IMR-90 (cell line): ENCODE data around the gene CSF1. TPM values are rescaled to one million over a fixed set of nuclear protein-coding genes. Genes with fewer than 3 reads are reported as not detected.
A peak's percentile ranks its signal among the peaks of the same experiment; 100 is the strongest.

Experiments used
- ATAC-seq: fragments of 200-7000 bp; cut with Tn5 transposase; 2 replicates; pipeline ENCODE4 v1.9.1; 2020; ENCODE audit warnings: low read depth, mild to moderate bottlenecking, moderate library complexity
- BruUV-seq: library from RNA; stranded (reverse); fragments of 400-500 nt; replicated peaks from 2 replicates; lab custom pipeline; 2021; lab: Mats Ljungman, UMichigan
- CTCF ChIA-PET: fragments of 300-600 bp; formaldehyde crosslinking; extraction: SDS; loops from one replicate; lab custom pipeline; 2021; ENCODE audit warnings: antibody characterized with exemption; lab: Yijun Ruan, JAX
- POLR2A ChIA-PET: fragments of 300-600 bp; sonication (Branson Sonifier 250); formaldehyde crosslinking; loops from one replicate; lab custom pipeline; 2022; ENCODE audit warnings: antibody characterized with exemption; ENCODE audit not compliant: unreplicated experiment; lab: Charles Lee
- DNase-seq: peaks from one replicate; pipeline ENCODE4 v3.0.0; 2013
- H2AFZ ChIP-seq: replicated peaks from 2 replicates; pipeline ENCODE3; 2013; ENCODE audit warnings: low read length, mild to moderate bottlenecking; ENCODE audit not compliant: poor library complexity
- H2AK5ac ChIP-seq: 2 replicates; pipeline ENCODE4 v1.6.1; 2013; ENCODE audit warnings: low read depth, low read length, inconsistent platforms
- H2AK9ac ChIP-seq: replicated peaks from 2 replicates; pipeline ENCODE3; 2013; ENCODE audit warnings: mild to moderate bottlenecking, low read depth, low read length, moderate library complexity; ENCODE audit not compliant: poor library complexity
- H2BK120ac ChIP-seq: 2 replicates; pipeline ENCODE4 v1.6.1; 2013; ENCODE audit warnings: low read depth, low read length, inconsistent platforms
- H2BK15ac ChIP-seq: 3 replicates; pipeline ENCODE4 v1.6.1; 2013; ENCODE audit warnings: low read depth, low read length, inconsistent platforms
- H2BK20ac ChIP-seq: 2 replicates; pipeline ENCODE4 v1.6.1; 2013; ENCODE audit warnings: low read depth, mild to moderate bottlenecking, inconsistent platforms, low read length, moderate library complexity
- H2BK5ac ChIP-seq: 2 replicates; pipeline ENCODE4 v1.6.1; 2013; ENCODE audit warnings: mild to moderate bottlenecking, low read depth, low read length, inconsistent platforms; ENCODE audit not compliant: poor library complexity, severe bottlenecking
- H3K14ac ChIP-seq: replicated peaks from 2 replicates; pipeline ENCODE4 v1.6.1; 2013; ENCODE audit warnings: low read depth, low read length, inconsistent platforms
- H3K18ac ChIP-seq: 2 replicates; pipeline ENCODE4 v1.6.1; 2013; ENCODE audit warnings: low read depth, low read length, control low read depth
- H3K23ac ChIP-seq: 2 replicates; pipeline ENCODE4 v1.6.1; 2013; ENCODE audit warnings: low read depth, low read length, inconsistent platforms
- H3K27ac ChIP-seq: 2 replicates; pipeline ENCODE4 v1.5.1; 2013; ENCODE audit warnings: mild to moderate bottlenecking, control low read depth, low read length; ENCODE audit not compliant: insufficient read depth
- H3K27me3 ChIP-seq: 2 replicates; pipeline ENCODE4 v1.6.1; 2013; ENCODE audit warnings: low read length; ENCODE audit not compliant: control insufficient read depth, insufficient read depth
- H3K36me3 ChIP-seq: 2 replicates; pipeline ENCODE4 v1.6.1; 2013; ENCODE audit warnings: low read length, mixed read lengths; ENCODE audit not compliant: control insufficient read depth, insufficient read depth
- H3K4ac ChIP-seq: 2 replicates; pipeline ENCODE4 v1.6.1; 2013; ENCODE audit warnings: low read depth, low read length, inconsistent platforms
- H3K4me1 ChIP-seq: 2 replicates; pipeline ENCODE4 v1.6.1; 2013; ENCODE audit warnings: low read length, mixed read lengths; ENCODE audit not compliant: control insufficient read depth, insufficient read depth
- H3K4me2 ChIP-seq: 2 replicates; pipeline ENCODE4 v1.6.1; 2013; ENCODE audit warnings: low read depth, mild to moderate bottlenecking, control low read depth, low read length, moderate library complexity
- H3K4me3 ChIP-seq: 2 replicates; pipeline ENCODE4 v1.5.1; 2013; ENCODE audit warnings: low read depth, mild to moderate bottlenecking, control low read depth, low read length, moderate library complexity; ENCODE audit not compliant: insufficient read depth
- H3K56ac ChIP-seq: 2 replicates; pipeline ENCODE4 v1.6.1; 2013; ENCODE audit warnings: low read length, inconsistent platforms; ENCODE audit not compliant: insufficient read depth; ENCODE audit errors: extremely low read depth
- H3K79me1 ChIP-seq, 2 experiments: 2 replicates each; pipeline ENCODE4 v1.6.1; 2013; ENCODE audit warnings: low read length in 2 of 2, inconsistent platforms in 1 of 2, low read depth in 1 of 2
- H3K9ac ChIP-seq: 2 replicates; pipeline ENCODE4 v1.6.1; 2013; ENCODE audit warnings: low read depth, low read length, control low read depth
- H3K9me1 ChIP-seq: 2 replicates; pipeline ENCODE4 v1.6.1; 2013; ENCODE audit warnings: low read length, inconsistent platforms; ENCODE audit not compliant: insufficient read depth
- H3K9me3 ChIP-seq: 2 replicates; pipeline ENCODE4 v1.6.1; 2013; ENCODE audit warnings: low read length; ENCODE audit not compliant: control insufficient read depth, insufficient read depth
- H4K20me1 ChIP-seq: 2 replicates; pipeline ENCODE4 v1.6.1; 2013; ENCODE audit warnings: low read length, inconsistent platforms; ENCODE audit not compliant: insufficient read depth
- H4K5ac ChIP-seq: 2 replicates; pipeline ENCODE4 v1.6.1; 2013; ENCODE audit warnings: mild to moderate bottlenecking, low read depth, low read length, control low read depth
- H4K8ac ChIP-seq, 2 experiments: 2 replicates each; pipeline ENCODE4 v1.6.1; 2013; ENCODE audit warnings: low read depth in 2 of 2, low read length in 2 of 2, control low read depth in 1 of 2, inconsistent platforms in 1 of 2
- H4K91ac ChIP-seq: 2 replicates; pipeline ENCODE4 v1.6.1; 2013; ENCODE audit warnings: low read depth, low read length, inconsistent platforms; ENCODE audit not compliant: insufficient read depth
- BHLHE40 ChIP-seq: fragments of 150-350 bp; IDR thresholded peaks from 2 replicates; pipeline ENCODE4 v1.6.1; 2016; ENCODE audit warnings: mild to moderate bottlenecking, low read depth, low read length
- CEBPB ChIP-seq: IDR thresholded peaks from 2 replicates; pipeline ENCODE4 v1.6.1; 2012; ENCODE audit warnings: low read depth, low read length, improper control_type of control experiment
- CHD1 ChIP-seq: IDR thresholded peaks from 2 replicates; pipeline ENCODE4 v1.6.1; 2012; ENCODE audit warnings: low read depth, low read length, improper control_type of control experiment
- FOS ChIP-seq: fragments of 150-350 bp; IDR thresholded peaks from 2 replicates; pipeline ENCODE4 v1.6.1; 2016; ENCODE audit warnings: low read depth, low read length
- MAFK ChIP-seq: IDR thresholded peaks from 2 replicates; pipeline ENCODE4 v1.6.1; 2012; ENCODE audit warnings: low read depth, low read length, improper control_type of control experiment
- NFE2L2 ChIP-seq: fragments of 150-350 bp; IDR thresholded peaks from 2 replicates; pipeline ENCODE4 v1.6.1; 2016; ENCODE audit warnings: low read depth, mild to moderate bottlenecking, low read length
- RAD21 ChIP-seq: IDR thresholded peaks from 2 replicates; pipeline ENCODE4 v1.6.1; 2012; ENCODE audit warnings: low read length, improper control_type of control experiment
- RCOR1 ChIP-seq: IDR thresholded peaks from 2 replicates; pipeline ENCODE4 v1.6.1; 2012; ENCODE audit warnings: mild to moderate bottlenecking, low read length, improper control_type of control experiment; ENCODE audit not compliant: insufficient replicate concordance
- RFX5 ChIP-seq: IDR thresholded peaks from 2 replicates; pipeline ENCODE4 v1.8.0; 2012; ENCODE audit warnings: low read depth, mild to moderate bottlenecking, low read length, moderate library complexity
- WGBS, 2 experiments: methylation state at CpG; one replicate each; pipeline versions ENCODE4 v1.1.5 to v1.1.7; 2013; ENCODE audit warnings: missing lambda C conversion rate in 2 of 2; ENCODE audit not compliant: insufficient read length in 1 of 2; ENCODE audit errors: extremely low coverage in 2 of 2; 5-methylcytosine and 5-hydroxymethylcytosine counted together
- dilution Hi-C: fragments of 300-500 bp; cut with HindIII; formaldehyde crosslinking; loops from one replicate; pipeline ENCODE4 v1.14.3; 2018; ENCODE audit warnings: low sequenced_read_pairs; ENCODE audit not compliant: unreplicated experiment
- in situ Hi-C: fragments of 300-500 bp; cut with MboI; formaldehyde crosslinking; loops from 3 replicates; pipeline ENCODE4 v1.14.3; 2019; ENCODE audit warnings: low sequenced_read_pairs, inconsistent platforms, mixed read lengths
- intact Hi-C: fragments of 100-400 bp; cut with micrococcal nuclease; formaldehyde crosslinking; loops from 2 replicates; pipeline ENCODE4 v1.10.0; 2022
- polyA plus RNA-seq, 3 experiments: library from polyadenylated mRNA; depleted of rRNA; stranded (reverse); fragments of >200 nt; gene quantifications; 2 replicates each; pipeline ENCODE4 v1.2.3, GENCODE V29; 2012; ENCODE audit warnings: low replicate concordance in 1 of 3
- total RNA-seq: library from RNA; depleted of rRNA; stranded (reverse); fragments of >200 nt; gene quantifications from 2 replicates; pipeline ENCODE4 v1.2.3, GENCODE V29; 2012
- TF ChIP-seq, protein P1 (sequence below): fragments of 150-350 bp; IDR thresholded peaks from 2 replicates; pipeline ENCODE4 v1.6.1; 2016; ENCODE audit warnings: low read depth, mild to moderate bottlenecking, low read length, moderate library complexity, borderline replicate concordance
- TF ChIP-seq, protein P2 (sequence below): fragments of 150-350 bp; IDR thresholded peaks from 2 replicates; pipeline ENCODE4 v1.6.1; 2017; ENCODE audit warnings: mild to moderate bottlenecking, antibody characterized with exemption, low read length, low read depth
- TF ChIP-seq, protein P3 (sequence below): conservative IDR thresholded peaks from 2 replicates; pipeline ENCODE4 v1.5.1; 2012; ENCODE audit warnings: mild to moderate bottlenecking, low read depth, low read length, improper control_type of control experiment

Gene CSF1
- total and polyA plus RNA-seq, 2 of the 4 experiments (the other 2 are of a cell fraction): 14.3 to 22.0 TPM

DNA sequence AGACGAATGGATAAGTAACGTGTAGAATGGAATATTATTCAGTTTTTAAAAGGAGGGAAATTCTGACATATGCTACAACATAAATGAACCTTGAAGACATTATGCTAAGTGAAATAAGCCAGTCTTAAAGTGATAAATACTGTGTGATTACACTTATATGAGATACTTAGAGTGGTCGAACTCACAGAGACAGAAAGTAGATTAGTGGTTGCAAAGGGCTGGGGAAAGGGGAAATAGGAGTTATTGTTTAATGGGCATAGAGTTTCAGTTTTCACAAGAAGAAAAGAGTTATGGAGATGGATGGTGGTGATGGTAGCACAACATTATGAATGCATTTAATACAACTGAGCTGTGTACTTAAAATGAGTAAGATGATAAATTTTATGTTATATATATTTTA is 59.3 kb downstream of the CSF1 start (continued):
- TF ChIP-seq NFE2L2 (no peak), RFX5 (no peak), BHLHE40 (no peak)

DNA sequence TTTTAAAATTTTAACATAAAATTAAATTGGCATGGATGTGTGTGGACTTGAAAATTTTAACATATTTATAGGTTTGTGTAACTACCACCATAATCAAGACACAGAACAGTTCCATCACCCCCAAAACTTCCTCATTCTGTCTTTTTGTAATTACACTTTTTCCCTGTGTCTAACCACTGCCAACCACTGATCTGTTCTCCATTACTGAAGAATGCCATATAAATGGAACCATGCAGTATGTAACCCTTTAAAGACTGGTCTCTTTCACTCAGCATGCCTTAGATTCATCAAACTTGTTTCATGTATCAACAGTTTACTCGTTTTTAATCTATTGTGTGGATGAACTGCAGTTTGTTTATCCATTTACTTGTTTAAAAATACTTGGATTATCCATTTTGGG is 60.9 kb downstream of the CSF1 start:
- Histone ChIP-seq H2BK5ac (no peak overlapping the region), H3K14ac (no peak overlapping the region), H3K18ac (no peak overlapping the region), H3K27ac (no peak overlapping the region), H3K9me3 (peaks cover 3% of the 10 kb centered on the region; the same call in 1 of the 2 replicates), H4K5ac (no peak overlapping the region), H4K91ac (no peak overlapping the region), H2BK15ac (no peak overlapping the region; the same call in 2 of the 3 replicates), H2AFZ (no peak overlapping the region), H4K20me1 (no peaks in the 10 kb centered on the region), H3K4ac (no peak overlapping the region), H4K8ac (no peak overlapping the region), H3K56ac (no peak overlapping the region), H3K4me3 (no peak overlapping the region), H3K4me1 (peaks cover 7% of the 10 kb centered on the region), H2BK20ac (0 out of 2 replicates have a peak overlapping the region, but pooled peaks have one; percentile 10), H2BK120ac (no peak overlapping the region), H3K4me2 (no peak overlapping the region), H2AK9ac (no peak overlapping the region), H3K9me1 (peaks cover 10% of the 10 kb centered on the region), H3K79me1 (no peaks in the 10 kb centered on the region), H2AK5ac (no peak overlapping the region), H3K9ac (no peak overlapping the region), H3K23ac (no peak overlapping the region), H3K27me3 (no peaks in the 10 kb centered on the region), H3K36me3 (no peaks in the 10 kb centered on the region)
- in situ Hi-C loops (no loop called here), intact Hi-C loops (no loop called here), dilution Hi-C loops (no loop called here)
- ChIA-PET POLR2A (no interaction called here), CTCF (interaction anchor here (1.2 kb wide), 1 partner anchor 13 kb away, joined by 3 read pairs; the partner anchor contains the start of gene AHCYL1)
- ATAC-seq (no peak), DNase-seq (no peak)
- TF ChIP-seq FOS (no peak), RCOR1 (no peak), CHD1 (no peak), NFE2L2 (no peak), MAFK (no peak), CEBPB (no peak), RAD21 (no peak), RFX5 (no peak)
- TF ChIP-seq, protein P1, sequence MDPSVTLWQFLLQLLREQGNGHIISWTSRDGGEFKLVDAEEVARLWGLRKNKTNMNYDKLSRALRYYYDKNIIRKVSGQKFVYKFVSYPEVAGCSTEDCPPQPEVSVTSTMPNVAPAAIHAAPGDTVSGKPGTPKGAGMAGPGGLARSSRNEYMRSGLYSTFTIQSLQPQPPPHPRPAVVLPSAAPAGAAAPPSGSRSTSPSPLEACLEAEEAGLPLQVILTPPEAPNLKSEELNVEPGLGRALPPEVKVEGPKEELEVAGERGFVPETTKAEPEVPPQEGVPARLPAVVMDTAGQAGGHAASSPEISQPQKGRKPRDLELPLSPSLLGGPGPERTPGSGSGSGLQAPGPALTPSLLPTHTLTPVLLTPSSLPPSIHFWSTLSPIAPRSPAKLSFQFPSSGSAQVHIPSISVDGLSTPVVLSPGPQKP: no peak
- TF ChIP-seq, protein P2, sequence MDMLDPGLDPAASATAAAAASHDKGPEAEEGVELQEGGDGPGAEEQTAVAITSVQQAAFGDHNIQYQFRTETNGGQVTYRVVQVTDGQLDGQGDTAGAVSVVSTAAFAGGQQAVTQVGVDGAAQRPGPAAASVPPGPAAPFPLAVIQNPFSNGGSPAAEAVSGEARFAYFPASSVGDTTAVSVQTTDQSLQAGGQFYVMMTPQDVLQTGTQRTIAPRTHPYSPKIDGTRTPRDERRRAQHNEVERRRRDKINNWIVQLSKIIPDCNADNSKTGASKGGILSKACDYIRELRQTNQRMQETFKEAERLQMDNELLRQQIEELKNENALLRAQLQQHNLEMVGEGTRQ: no peak
- TF ChIP-seq, protein P3, sequence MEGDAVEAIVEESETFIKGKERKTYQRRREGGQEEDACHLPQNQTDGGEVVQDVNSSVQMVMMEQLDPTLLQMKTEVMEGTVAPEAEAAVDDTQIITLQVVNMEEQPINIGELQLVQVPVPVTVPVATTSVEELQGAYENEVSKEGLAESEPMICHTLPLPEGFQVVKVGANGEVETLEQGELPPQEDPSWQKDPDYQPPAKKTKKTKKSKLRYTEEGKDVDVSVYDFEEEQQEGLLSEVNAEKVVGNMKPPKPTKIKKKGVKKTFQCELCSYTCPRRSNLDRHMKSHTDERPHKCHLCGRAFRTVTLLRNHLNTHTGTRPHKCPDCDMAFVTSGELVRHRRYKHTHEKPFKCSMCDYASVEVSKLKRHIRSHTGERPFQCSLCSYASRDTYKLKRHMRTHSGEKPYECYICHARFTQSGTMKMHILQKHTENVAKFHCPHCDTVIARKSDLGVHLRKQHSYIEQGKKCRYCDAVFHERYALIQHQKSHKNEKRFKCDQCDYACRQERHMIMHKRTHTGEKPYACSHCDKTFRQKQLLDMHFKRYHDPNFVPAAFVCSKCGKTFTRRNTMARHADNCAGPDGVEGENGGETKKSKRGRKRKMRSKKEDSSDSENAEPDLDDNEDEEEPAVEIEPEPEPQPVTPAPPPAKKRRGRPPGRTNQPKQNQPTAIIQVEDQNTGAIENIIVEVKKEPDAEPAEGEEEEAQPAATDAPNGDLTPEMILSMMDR: no peak
- BruUV-seq: no TSS peak
- WGBS, 2 experiments: no CpG with 5 or more reads among the region's 1 CpG
